Peyer's patch (tissue), 4 donors: ENCODE measurements around the gene KRT17.
"Not testable (repeated sequence)": the region's sequence is repeated elsewhere in the genome, so short reads cannot be mapped to it uniquely, and the experiment has no call there.

ENCODE experiments used
- CTCF ChIP-seq, 6 experiments: fragments of 450-650 bp in 4 of 6; fragments of 200-600 bp in 2 of 6; sonication (generic) in 1 of 6; IDR thresholded peaks; one replicate each; pipeline ENCODE4 v1.5.1; 2017 to 2019; ENCODE audit warnings: antibody characterized with exemption in 6 of 6, mild to moderate bottlenecking in 3 of 6, moderate library complexity in 1 of 6
- POLR2A ChIP-seq, 2 donors: fragments of 450-650 bp; IDR thresholded peaks; one replicate each; pipeline ENCODE4 v1.5.1; 2017; ENCODE audit warnings: antibody characterized with exemption in 2 of 2, mild to moderate bottlenecking in 2 of 2, moderate library complexity in 2 of 2

- TF ChIP-seq CTCF, POLR2A (IDR thresholded peaks at IDR 0.05): not testable (repeated sequence)
These were observed 1.9 kb upstream of the KRT17 start for GRCh38 chr17:41626028-41626913.
